Coronary artery (tissue), 2 donors: ENCODE data around the gene DCTN4.

Source experiments
- DNase-seq: peaks from one replicate; pipeline ENCODE4 v3.0.0-alpha.2; 2017; ENCODE audit warnings: low spot score
- H3K27ac ChIP-seq, 2 donors: fragments of 200-600 bp; sonication (generic); one replicate each; pipeline ENCODE4 v1.5.1; 2016 to 2019
- H3K4me3 ChIP-seq: fragments of 200-600 bp; sonication (generic); 2 replicates; pipeline ENCODE4 v1.5.1; 2016; ENCODE audit warnings: mild to moderate bottlenecking, moderate library complexity
- CTCF ChIP-seq: fragments of 200-600 bp; sonication (generic); IDR thresholded peaks from one replicate; pipeline ENCODE4 v1.5.1; 2019; ENCODE audit warnings: antibody characterized with exemption

Gene DCTN4

GRCh38 chr5:150782850-150783249 lies 24.0 kb upstream of the DCTN4 start:
- no peak for DNase-seq
- peak overlapping the region; percentile 86 for H3K4me3 ChIP-seq
- no peak for TF ChIP-seq CTCF
- H3K27ac ChIP-seq: peak overlapping the region; percentile 89 to 95

- DNase-seq: no peak
- Histone ChIP-seq H3K27ac (peak overlapping the region; percentile 89 to 95), H3K4me3 (peak overlapping the region; percentile 86)
- TF ChIP-seq CTCF: no peak
Observed at GRCh38 chr5:150781706-150782614, 23.1 kb upstream of the DCTN4 start.

- Histone ChIP-seq H3K27ac (peak overlapping the region; percentile 89 to 95), H3K4me3 (peak overlapping the region; percentile 86)
- TF ChIP-seq CTCF: no peak
- no peak for DNase-seq
Observed at GRCh38 chr5:150780816-150781221, 22.0 kb upstream of the DCTN4 start.

GRCh38 chr5:150780187-150780692 lies 21.4 kb upstream of the DCTN4 start:
- Histone ChIP-seq H3K4me3 (peak overlapping the region; percentile 86), H3K27ac (peak overlapping the region; percentile 89 to 95)
- no peak for TF ChIP-seq CTCF
- DNase-seq: no peak

- no peak for DNase-seq
- Histone ChIP-seq H3K27ac (peak overlapping the region; percentile 89 to 95), H3K4me3 (peak overlapping the region; percentile 86)
- no peak for TF ChIP-seq CTCF
Observed at GRCh38 chr5:150779397-150780186, 20.8 kb upstream of the DCTN4 start.

GRCh38 chr5:150778517-150779396 lies 19.9 kb upstream of the DCTN4 start, which contains the start of gene SMIM3:
Gene SMIM3, plus strand, starts transcription at chr5:150778757. Its CDS starts 16,684 bp downstream, at chr5:150795441.
- peak; percentile 94 for DNase-seq
- Histone ChIP-seq H3K27ac (peak within 1 kb of the TSS; percentile 89 to 95), H3K4me3 (peak within 1 kb of the TSS; percentile 86)
- no peak for TF ChIP-seq CTCF
